Esophagus squamous epithelium (tissue), 4 donors: ENCODE results near the gene CDC42BPA.

Experiments used
- POLR2A ChIP-seq, 4 donors: fragments of 450-650 bp; IDR thresholded peaks; one replicate each; pipeline ENCODE4 v1.6.1; 2017; ENCODE audit warnings: antibody characterized with exemption in 4 of 4, mild to moderate bottlenecking in 4 of 4, moderate library complexity in 3 of 4
- TF ChIP-seq, protein P1 (sequence below), 6 experiments: fragments of 450-650 bp in 4 of 6; fragments of 200-600 bp in 2 of 6; sonication (generic) in 2 of 6; IDR thresholded peaks; one replicate each; pipeline ENCODE4 v1.5.1; 2016 to 2019; ENCODE audit warnings: antibody characterized with exemption in 6 of 6, mild to moderate bottlenecking in 4 of 6, moderate library complexity in 4 of 6

DNA sequence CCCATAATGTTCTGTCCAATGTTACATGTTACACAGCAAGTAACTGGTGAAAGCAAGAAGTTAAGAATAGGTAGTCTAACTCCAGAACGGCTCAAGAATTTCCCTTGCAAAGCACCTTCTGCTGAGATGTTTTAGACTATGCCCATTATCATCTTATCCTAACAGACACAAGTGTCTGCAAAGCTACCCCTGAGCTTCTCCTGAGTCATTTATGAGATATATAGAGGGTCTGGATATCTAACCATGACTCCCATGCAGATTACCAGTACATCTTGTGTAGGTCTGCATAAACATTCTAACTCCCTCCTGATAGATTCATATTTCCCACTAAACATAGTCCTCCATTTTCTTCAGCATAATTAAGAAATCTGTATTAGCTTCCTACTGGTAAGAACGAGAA is 206.5 kb downstream of the CDC42BPA start:
- TF ChIP-seq, protein P1, sequence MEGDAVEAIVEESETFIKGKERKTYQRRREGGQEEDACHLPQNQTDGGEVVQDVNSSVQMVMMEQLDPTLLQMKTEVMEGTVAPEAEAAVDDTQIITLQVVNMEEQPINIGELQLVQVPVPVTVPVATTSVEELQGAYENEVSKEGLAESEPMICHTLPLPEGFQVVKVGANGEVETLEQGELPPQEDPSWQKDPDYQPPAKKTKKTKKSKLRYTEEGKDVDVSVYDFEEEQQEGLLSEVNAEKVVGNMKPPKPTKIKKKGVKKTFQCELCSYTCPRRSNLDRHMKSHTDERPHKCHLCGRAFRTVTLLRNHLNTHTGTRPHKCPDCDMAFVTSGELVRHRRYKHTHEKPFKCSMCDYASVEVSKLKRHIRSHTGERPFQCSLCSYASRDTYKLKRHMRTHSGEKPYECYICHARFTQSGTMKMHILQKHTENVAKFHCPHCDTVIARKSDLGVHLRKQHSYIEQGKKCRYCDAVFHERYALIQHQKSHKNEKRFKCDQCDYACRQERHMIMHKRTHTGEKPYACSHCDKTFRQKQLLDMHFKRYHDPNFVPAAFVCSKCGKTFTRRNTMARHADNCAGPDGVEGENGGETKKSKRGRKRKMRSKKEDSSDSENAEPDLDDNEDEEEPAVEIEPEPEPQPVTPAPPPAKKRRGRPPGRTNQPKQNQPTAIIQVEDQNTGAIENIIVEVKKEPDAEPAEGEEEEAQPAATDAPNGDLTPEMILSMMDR (IDR thresholded peaks at IDR 0.05) = no peak
- TF ChIP-seq POLR2A (IDR thresholded peaks at IDR 0.05) = no peak
